IPS-NIHi7 (cell line): Measurements from ENCODE around the gene PHLDA2.

ENCODE experiments used
- DNase-seq: peaks from one replicate; pipeline ENCODE4 v3.0.0; 2012; ENCODE audit warnings: mixed read lengths; ENCODE audit errors: extremely low spot score

PHLDA2 gene

DNA sequence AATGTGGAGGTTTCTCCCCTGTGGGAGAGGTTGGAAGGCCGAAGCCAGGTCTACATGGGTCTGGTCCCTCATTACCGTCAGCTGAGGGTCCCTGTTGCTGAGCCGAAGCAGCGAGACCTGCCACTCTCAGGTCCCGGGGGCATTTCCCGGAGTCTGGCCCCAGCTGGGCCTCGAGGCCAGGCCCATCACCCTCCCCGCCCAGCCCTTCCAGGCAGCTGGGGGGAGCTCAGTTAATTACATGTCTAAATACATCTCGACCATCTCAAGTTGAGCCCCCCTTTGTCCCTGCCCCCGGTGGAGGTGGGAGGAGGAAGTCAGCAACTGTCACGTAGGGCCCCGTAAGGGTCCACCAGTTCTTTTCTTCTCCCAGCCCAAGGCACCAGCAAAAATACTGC is 47.2 kb downstream of the PHLDA2 start:
- DNase-seq = no peak

DNA sequence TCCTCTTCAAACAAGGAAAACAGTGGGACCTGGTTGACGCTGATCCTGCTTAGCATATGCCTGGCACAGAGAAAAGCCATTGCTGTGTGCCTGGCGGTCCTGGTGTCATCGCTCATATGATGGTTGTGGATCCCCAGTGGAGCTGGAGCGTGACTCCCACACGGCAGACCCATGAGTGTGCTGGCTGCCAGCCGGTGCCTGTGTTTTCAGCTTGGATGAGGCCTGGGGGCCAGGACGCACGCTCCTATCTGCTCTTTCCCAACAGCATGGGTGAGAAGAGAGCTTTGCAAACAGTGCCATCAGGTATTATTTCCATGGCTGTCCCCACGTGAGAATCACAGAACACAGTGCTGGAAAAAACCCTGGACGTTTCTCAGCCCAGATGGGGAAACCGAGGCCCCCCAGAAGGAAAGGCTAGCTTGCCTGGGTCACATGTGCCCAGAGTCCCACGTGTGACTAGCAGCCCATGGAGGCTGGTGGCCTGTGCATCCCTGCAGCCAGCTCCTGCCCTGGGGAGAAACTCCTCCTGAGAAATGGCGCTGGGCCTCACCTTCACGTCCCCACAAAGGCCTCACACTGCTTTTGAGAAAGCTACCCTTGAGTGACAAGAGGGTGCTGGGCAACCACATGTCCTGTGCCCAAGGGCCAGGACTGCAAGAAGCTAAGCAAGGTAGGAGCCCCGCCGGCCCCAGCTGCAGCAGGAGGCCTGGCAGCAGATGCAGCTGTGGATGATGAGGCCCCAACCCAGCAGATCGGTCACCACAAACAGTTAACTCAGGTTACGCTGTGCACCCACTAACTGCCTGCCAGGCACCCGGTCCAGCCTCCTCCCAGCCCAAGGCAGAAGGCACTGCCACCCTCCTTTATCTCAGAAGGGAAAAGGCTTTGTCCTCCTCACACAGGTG is 47.9 kb downstream of the PHLDA2 start:
- DNase-seq = no peak

DNA sequence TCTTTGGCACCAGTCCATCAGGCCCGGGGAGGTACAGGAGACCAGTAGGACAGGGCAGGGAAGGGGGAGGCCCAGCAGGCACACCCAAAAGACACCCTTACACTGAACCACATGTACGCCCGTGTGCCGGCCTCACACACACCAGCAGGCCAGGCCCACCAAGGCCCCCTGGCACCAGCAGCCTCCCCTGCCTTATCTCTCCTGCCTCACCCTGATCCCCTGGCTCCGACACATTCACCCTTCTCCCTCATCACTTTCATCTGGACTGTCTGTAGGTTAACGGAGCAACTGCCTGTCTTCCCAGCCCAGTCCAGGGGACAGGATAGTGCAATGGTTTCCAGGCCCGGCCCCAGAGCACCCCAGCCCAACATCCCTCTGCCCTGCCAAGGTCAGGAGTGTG is 48.6 kb downstream of the PHLDA2 start:
- DNase-seq = no peak

- no peak for DNase-seq
These were observed 50.4 kb downstream of the PHLDA2 start for GRCh38 chr11:2878782-2879181.
